Stimulated activated CD8-positive, alpha-beta memory T cell treated with anti-CD3 and anti-CD28 coated beads, Interleukin-2, amount 100 ng/mL, for 1 hour (primary cell): ENCODE results near the gene SMIM14.
"Not testable (repeated sequence)": the region's sequence is repeated elsewhere in the genome, so short reads cannot be mapped to it uniquely, and the experiment has no call there.

ENCODE experiments used
- DNase-seq, 2 donors: peaks; one replicate each; pipeline ENCODE4 v3.0.0-alpha.2; 2020; ENCODE audit warnings: low read depth in 2 of 2

Gene SMIM14

GRCh38 chr4:39597695-39598381, 40.8 kb downstream of the SMIM14 start:
- DNase-seq, result no peak

DNA sequence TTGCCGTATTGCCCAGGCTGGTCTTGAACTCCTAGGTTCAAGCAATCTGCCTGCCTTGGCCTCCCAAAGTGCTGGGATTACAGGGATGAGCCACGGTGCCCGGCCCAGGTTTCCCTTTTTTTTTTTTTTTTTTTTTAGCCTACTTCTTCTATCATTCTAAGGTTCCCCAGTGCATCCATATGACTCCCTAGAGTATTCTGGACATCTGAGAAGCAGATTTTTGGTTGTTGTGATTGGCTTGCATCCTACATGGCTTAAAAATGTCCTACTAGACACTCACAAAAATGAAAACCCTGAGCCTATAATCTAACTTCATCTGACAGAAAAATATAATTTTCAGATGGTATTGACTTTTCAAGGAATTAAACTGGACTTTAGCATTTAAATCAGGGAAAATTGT, 41.7 kb downstream of the SMIM14 start:
- DNase-seq, result no peak

- no peak for DNase-seq
Observed at GRCh38 chr4:39591290-39591689, 47.4 kb downstream of the SMIM14 start.

DNA sequence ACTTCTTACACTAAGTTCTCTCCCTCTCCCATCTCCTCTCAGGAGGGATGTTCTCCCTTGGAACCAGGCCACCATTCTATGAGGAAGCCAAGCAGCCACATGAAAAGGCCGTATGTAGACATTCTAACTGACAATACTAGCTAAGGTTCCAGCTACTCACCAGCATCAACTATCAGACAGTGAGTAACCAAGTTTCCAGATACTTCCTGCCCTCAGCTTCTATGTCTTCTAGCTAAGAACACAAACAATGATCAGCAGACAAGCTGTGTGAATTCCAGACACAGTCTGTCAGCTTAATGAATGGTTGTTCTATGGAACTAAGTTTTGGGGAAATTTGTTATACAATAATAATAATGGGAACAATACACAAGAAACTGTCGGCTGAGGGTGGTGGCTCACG, 50.8 kb downstream of the SMIM14 start:
- no peak for DNase-seq

DNA sequence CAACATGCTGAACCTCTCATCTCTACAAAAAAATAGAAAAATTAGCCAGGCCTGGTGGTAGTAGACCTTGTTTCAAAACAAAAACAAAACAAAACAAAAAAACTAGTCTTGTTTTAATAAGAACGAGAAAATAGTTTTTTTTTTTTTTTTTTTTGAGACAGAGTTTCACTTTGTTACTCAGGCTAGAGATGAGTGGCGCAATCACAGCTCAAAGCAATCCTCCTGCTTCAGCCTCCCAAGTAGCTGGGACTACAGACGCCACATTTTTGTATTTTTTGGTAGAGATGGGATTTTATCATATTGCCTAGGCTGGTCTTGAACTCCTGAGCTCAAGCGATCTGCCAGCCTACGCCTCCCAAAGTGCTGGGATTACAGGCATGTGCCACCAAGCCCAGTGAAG, 63.7 kb downstream of the SMIM14 start:
- DNase-seq, result no peak

- no peak for DNase-seq
Observed at GRCh38 chr4:39571504-39571903, 67.2 kb downstream of the SMIM14 start.

GRCh38 chr4:39571054-39571453, 67.6 kb downstream of the SMIM14 start:
- no peak for DNase-seq

- DNase-seq, result no peak
Observed at GRCh38 chr4:39569209-39569608, 69.5 kb downstream of the SMIM14 start.

GRCh38 chr4:39568805-39569204, 69.9 kb downstream of the SMIM14 start:
- DNase-seq, result no peak

DNA sequence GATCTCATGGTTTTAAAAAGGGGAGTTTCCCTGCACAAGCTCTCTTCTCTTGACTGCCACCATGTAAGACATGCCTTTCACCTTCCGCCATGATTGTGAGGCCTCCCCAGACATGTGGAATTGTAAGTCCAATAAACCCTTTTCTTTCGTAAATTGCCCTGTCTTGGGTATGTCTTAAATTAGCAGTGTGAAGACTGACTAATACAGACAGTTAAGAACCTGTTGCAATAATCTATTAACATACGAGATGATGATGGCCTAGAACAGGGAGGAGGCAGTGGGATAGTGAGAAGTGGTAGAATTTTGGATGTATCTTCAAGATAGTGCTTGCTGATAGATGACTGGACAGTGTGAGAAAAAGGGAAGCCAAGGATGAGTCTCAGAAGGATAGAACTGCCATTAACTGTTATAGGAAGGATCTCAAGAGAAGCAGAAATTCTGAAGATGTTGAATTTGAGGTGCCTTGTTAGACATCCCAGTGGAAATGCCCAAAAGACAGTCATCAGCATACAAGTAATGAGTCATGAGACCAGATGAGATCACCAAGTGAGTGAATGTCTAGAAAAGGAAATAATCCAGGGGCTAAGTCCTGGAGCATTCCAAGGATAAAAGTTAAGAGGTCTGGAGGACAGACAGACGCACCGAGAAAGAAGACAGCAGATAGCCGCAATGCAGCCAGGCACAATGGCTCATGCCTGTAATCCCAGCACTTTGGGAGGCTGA, 72.6 kb downstream of the SMIM14 start:
- no peak for DNase-seq

DNA sequence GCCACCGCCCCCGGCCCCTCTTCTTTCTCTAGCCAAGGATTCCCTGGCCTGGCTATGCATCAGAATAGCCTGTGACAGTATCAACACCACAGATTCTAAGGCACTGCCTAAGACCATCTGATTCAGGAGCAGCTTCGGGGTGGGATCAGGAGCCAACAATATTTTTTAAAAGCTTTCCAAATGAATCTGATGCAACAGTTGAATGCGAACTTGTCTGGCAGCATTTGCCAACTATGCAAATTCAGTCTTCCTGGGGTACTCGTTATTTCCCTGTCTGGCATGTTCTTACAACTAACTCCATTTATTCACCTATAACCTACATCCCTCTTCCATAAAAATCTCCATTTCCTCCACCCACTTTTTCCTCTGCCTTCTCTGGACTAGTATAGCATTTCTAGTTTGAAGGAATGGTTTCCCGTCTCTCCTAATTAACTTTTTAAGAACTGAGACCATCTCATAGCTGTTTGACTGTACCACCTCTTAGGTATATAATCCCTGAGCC, 75.3 kb downstream of the SMIM14 start:
- no peak for DNase-seq

DNA sequence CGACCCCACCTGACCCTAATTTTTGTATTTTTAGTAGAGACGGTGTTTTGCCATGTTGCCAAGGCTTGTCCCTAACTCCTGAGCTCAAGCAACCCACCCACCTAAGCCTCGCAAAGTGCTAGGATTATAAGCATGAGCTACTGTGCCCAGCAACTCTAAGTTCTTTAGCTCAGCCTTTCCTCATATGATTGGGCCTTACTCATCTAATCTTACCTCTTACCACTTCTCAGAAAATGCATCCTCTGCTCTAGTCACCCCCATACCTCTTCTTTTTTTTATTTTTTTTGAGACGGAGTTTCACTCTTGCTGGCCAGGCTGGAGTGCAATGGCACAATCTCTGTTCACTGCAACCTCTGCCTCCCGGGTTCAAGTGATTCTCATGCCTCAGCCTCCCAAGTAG, 75.9 kb downstream of the SMIM14 start:
- DNase-seq, result no peak

DNA sequence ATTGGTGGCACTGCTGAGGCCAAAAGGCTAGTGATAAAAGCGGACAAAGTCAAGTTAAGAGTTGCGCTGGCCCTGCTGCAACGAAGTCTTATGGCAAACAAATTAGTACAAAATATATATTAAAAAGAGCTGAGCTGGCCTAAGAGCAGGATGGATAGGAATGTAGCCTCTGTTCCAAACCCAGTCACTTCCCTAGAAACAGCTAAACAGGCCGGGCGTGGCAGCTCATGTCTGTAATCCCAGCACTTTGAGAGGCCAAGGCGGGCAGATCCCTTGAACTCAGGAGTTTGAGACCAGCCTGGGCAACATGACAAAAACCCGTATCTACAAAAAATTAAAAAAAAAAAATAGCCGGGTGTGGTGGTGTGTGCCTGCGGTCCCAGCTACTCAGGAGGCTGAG, 79.0 kb downstream of the SMIM14 start:
- no peak for DNase-seq

DNA sequence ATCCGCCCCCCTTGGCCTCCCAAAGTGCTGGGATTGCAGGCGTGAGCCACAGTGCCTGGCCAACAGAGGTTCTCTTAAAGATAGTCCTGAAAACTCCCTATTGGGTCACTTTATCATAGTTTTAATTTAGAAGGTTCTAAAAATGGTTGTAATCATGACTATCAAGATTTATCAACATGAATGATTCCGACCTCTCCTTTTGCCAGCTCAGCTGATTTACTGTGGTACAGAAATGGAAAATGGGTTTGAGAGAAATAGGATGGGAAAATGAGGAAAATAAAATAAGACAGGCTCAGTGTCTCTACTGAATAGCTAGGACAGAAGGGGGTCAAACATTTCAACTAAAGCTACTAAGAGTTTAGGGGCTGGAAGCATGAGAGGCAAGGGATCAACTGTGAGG, 83.2 kb downstream of the SMIM14 start:
- no peak for DNase-seq

- DNase-seq, result no peak
Observed at GRCh38 chr4:39548425-39549067, 90.1 kb downstream of the SMIM14 start.

GRCh38 chr4:39544580-39545315, 93.9 kb downstream of the SMIM14 start:
- no peak for DNase-seq

- DNase-seq, result not testable (repeated sequence)
Observed at GRCh38 chr4:39544080-39544479, 94.6 kb downstream of the SMIM14 start.

- DNase-seq, result no peak
Observed at GRCh38 chr4:39543034-39543433, 95.6 kb downstream of the SMIM14 start.

DNA sequence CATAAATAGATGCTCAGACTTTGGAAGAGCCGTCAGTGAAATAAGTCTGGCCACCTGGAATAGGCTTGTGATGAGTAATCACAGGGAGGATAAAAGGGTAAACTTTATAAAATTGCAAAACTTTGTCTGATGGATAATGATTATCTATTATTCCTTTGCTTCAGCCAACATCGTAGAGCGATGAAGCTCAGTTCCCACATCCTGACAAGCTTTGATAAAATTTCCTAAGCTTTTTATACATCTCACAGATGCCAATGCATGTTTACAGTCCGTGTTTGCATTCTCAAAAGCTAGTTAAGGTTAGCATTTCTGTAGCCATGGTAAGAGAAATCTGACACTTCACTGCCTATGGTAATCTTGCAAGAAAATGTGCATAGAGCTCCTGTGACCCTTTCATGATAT, 96.1 kb downstream of the SMIM14 start:
- DNase-seq, result no peak

GRCh38 chr4:39541987-39542610, 96.6 kb downstream of the SMIM14 start:
- DNase-seq, result no peak

GRCh38 chr4:39539089-39539611, 99.5 kb downstream of the SMIM14 start:
- DNase-seq, result no peak
